ENCODE measurements around the gene RFPL4AL1. TPM values are rescaled to one million over a fixed set of nuclear protein-coding genes. Genes with fewer than 3 reads are reported as not detected.

Gene RFPL4AL1
- not detected in 2 replicates for total RNA-seq

DNA sequence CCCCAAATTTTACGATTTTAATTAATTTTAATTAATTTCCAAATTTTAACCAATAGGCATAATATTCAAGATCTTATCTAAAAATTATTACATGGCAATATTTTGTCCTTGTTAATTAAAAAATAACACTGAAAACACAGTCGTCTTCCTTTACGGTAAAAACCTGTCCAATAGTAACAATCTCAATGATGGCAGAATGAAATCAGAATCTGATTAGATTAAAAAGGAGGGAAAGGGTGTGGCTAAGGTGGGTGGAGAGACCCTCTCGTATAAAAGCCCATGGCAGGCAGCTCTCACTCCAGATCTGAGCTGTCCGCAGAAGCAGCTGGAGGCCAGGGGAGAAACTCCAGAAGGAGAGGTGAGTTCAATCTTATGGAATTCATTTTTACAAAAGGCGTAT lies at the start of gene RFPL4AL1:
Gene RFPL4AL1, plus strand, starts transcription at position 301 of the 400 bp plus-strand sequence. CDS start 2,687 bp downstream, outside the sequence.

GRCh38 chr19:55738302-55738701 lies 30.6 kb upstream of the RFPL4AL1 start, which contains the start of gene NLRP9:
Gene NLRP9, minus strand, starts transcription at chr19:55738402. Its CDS starts 28 bp downstream, at chr19:55738374.

GRCh38 chr19:55758797-55759196 lies 10.1 kb upstream of the RFPL4AL1 start, which contains the start of gene RFPL4A:
Gene RFPL4A, plus strand, starts transcription at chr19:55759097. Its CDS starts 2,704 bp downstream, at chr19:55761801.

Other genes with a start within 250 kb of the RFPL4AL1 start
- not detected in 2 replicates for gene SBK2, start 232.0 kb upstream of the RFPL4AL1 start, total RNA-seq
- 0.11 TPM in 1 of 2 replicates, not detected in the other for gene SBK3, start 223.6 kb upstream of the RFPL4AL1 start, total RNA-seq
- gene ZNF579, start 188.3 kb upstream of the RFPL4AL1 start, total RNA-seq, result 6.5 and 8.9 TPM in 2 replicates
- 3.4 and 5.1 TPM in 2 replicates for gene FIZ1, start 169.6 kb upstream of the RFPL4AL1 start, total RNA-seq
- gene ZNF524, start 168.8 kb upstream of the RFPL4AL1 start, total RNA-seq, result 6.6 and 7.1 TPM in 2 replicates
- 1.2 and 1.3 TPM in 2 replicates for gene ZNF865, start 163.5 kb upstream of the RFPL4AL1 start, total RNA-seq
- 4.7 and 6.2 TPM in 2 replicates for gene ZNF784, start 144.6 kb upstream of the RFPL4AL1 start, total RNA-seq
- 5.3 and 8.6 TPM in 2 replicates for gene ZNF580, start 128.1 kb upstream of the RFPL4AL1 start, total RNA-seq
- 17.6 and 20.4 TPM in 2 replicates for gene ZNF581, start 125.5 kb upstream of the RFPL4AL1 start, total RNA-seq
- gene CCDC106, start 120.9 kb upstream of the RFPL4AL1 start, total RNA-seq, result 6.9 and 7.4 TPM in 2 replicates
- gene U2AF2, start 114.1 kb upstream of the RFPL4AL1 start, total RNA-seq, result 65.0 and 66.0 TPM in 2 replicates
- gene EPN1, start 93.9 kb upstream of the RFPL4AL1 start, total RNA-seq, result 48.3 and 57.5 TPM in 2 replicates
- gene NLRP9, start 30.7 kb upstream of the RFPL4AL1 start, total RNA-seq, result not detected in 2 replicates
- not detected in 2 replicates for gene RFPL4A, start 10.0 kb upstream of the RFPL4AL1 start, total RNA-seq
- not detected in 2 replicates for gene NLRP11, start 62.9 kb downstream of the RFPL4AL1 start, total RNA-seq
- not detected in 2 replicates for gene NLRP4, start 67.4 kb downstream of the RFPL4AL1 start, total RNA-seq
- gene NLRP13, start 163.2 kb downstream of the RFPL4AL1 start, total RNA-seq, result not detected in 2 replicates
- gene NLRP8, start 178.7 kb downstream of the RFPL4AL1 start, total RNA-seq, result not detected in 2 replicates
- not detected in 2 replicates for gene NLRP5, start 217.7 kb downstream of the RFPL4AL1 start, total RNA-seq

Data from articular chondrocyte of knee joint (primary cell).